ENCODE results near the gene AIPL1.
A peak's percentile ranks its signal among the peaks of the same experiment; 100 is the strongest.

The AIPL1 gene

DNA sequence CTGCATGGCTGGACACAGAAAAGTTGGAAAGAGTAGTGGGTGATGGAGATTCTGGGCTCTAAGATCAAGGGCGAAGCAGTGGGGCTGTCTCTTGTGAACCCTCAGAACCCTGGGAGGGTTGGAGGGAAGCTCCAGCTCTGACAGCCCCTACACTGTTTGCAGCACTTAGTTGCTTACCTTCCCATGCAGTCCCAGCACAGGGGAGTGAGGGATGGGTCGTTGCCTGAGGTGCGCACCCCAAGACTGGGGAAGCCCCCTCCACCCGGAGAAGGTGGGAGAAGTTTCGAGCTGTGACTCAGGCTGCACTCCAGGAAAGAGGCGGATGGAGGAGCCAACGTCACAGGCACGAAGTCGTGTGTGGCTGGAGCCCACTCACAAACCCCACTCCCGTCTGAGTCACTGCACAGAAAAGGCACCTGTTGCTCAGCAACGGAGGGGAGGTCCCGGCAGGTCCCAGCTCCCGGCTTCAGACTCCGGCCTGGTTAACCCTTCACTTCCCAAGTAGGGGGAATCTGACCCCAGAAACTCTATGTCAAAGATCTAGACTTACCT lies 60.1 kb downstream of the AIPL1 start:
- peak; percentile 52 to 54 for DNase-seq (ENCODE audit: low read depth in 2 of 2)

DNA sequence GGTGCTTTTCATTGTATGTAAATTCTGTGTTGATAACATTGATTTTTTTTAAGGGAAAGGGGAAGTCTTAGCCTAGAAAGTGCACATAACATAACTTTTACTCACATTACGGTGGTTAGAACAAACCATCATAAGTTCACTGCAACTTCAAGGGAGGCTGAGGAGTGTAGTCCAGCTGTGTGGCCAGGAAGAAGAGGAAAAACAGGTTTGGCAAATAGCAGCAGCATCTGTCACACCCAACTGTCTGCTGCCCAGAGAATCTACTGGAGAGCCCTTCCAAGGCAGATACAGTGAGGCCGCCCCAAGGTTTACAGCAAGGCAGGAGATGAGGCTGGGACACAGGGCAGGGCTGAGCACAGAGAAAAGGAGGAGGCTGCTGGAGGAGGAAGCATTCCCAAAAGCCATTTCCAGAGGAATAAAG lies 60.6 kb downstream of the AIPL1 start:
- no peak for DNase-seq (ENCODE audit: low read depth in 2 of 2)
